ENCODE measurements around the gene NLGN3. TPM values are rescaled to one million over a fixed set of nuclear protein-coding genes. Genes with fewer than 3 reads are reported as not detected.

Gene NLGN3
- total RNA-seq, 1 experiment from 2014 or later = 0.65 TPM

- H2AFZ ChIP-seq = no peak overlapping the region
Measured at GRCh38 chrX:71216485-71216884, 71.8 kb downstream of the NLGN3 start.

GRCh38 chrX:71217298-71217697 lies 72.7 kb downstream of the NLGN3 start:
- TF ChIP-seq CTCF (conservative IDR thresholded peaks at IDR 0.05) (no peak), EZH2 (IDR thresholded peaks at IDR 0.05; ENCODE audit: low read depth) (no peak)
- H3K4me2 ChIP-seq = no peak overlapping the region
- H3F3A ChIP-seq (ENCODE audit: insufficient read depth, low read depth) = no peaks in the 10 kb centered on the region
- H3K9me2 ChIP-seq (ENCODE audit: insufficient read depth) = no peaks in the 10 kb centered on the region
- intact Hi-C loops (cut with micrococcal nuclease; ENCODE audit: unreplicated experiment) = no loop called here
- CTCF ChIA-PET = no interaction called here
- H2AFZ ChIP-seq = no peak overlapping the region
- no peak overlapping the region for H3K27ac ChIP-seq
- no peaks in the 10 kb centered on the region for H3K9me3 ChIP-seq (ENCODE audit: insufficient read depth, low read depth)
- no peaks in the 10 kb centered on the region for H3K79me2 ChIP-seq (ENCODE audit: low read depth)
- H3K4me3 ChIP-seq = no peak overlapping the region
- DNase-seq = no peak
- H4K20me1 ChIP-seq (ENCODE audit: insufficient read depth) = no peaks in the 10 kb centered on the region
- POLR2A ChIA-PET (ENCODE audit: unreplicated experiment) = no interaction called here
- no TSS peak for BruUV-seq (replicated peaks)
- peaks cover 7% of the 10 kb centered on the region for H3K4me1 ChIP-seq (replicated peaks; ENCODE audit: insufficient read depth)
- no peaks in the 10 kb centered on the region for H3K36me3 ChIP-seq (ENCODE audit: low read depth)
- H3K27me3 ChIP-seq (ENCODE audit: insufficient read depth, low read depth) = no peaks in the 10 kb centered on the region

More at GRCh38 chrX:71216485-71216884, 71.8 kb downstream of the NLGN3 start:
- H3K4me3 ChIP-seq = no peak overlapping the region
- H3K27me3 ChIP-seq (ENCODE audit: insufficient read depth, low read depth) = no peaks in the 10 kb centered on the region
- H3K9me3 ChIP-seq (ENCODE audit: insufficient read depth, low read depth) = no peaks in the 10 kb centered on the region
- ChIA-PET CTCF (no interaction called here), POLR2A (ENCODE audit: unreplicated experiment) (no interaction called here)
- H3K36me3 ChIP-seq (ENCODE audit: low read depth) = no peaks in the 10 kb centered on the region
- no peak overlapping the region for H3K4me2 ChIP-seq
- H4K20me1 ChIP-seq (ENCODE audit: insufficient read depth) = no peaks in the 10 kb centered on the region
- H3F3A ChIP-seq (ENCODE audit: insufficient read depth, low read depth) = no peaks in the 10 kb centered on the region
- no peaks in the 10 kb centered on the region for H3K9me2 ChIP-seq (ENCODE audit: insufficient read depth)
- intact Hi-C loops (cut with micrococcal nuclease; ENCODE audit: unreplicated experiment) = no loop called here
- H3K4me1 ChIP-seq (replicated peaks; ENCODE audit: insufficient read depth) = peaks cover 9% of the 10 kb centered on the region
- DNase-seq = no peak
- H3K27ac ChIP-seq = no peak overlapping the region
- no peak for TF ChIP-seq CTCF (conservative IDR thresholded peaks at IDR 0.05)
- no peak for TF ChIP-seq EZH2 (IDR thresholded peaks at IDR 0.05; ENCODE audit: low read depth)
- H3K79me2 ChIP-seq (ENCODE audit: low read depth) = no peaks in the 10 kb centered on the region
- BruUV-seq (replicated peaks) = no TSS peak

Other genes starting within 250 kb of the NLGN3 start
- not detected in 2 replicates for gene TEX11, start 236.1 kb upstream of the NLGN3 start, total RNA-seq (2021)
- gene SLC7A3, start 213.7 kb upstream of the NLGN3 start, total RNA-seq (2021) = not detected in 2 replicates
- gene SNX12, start 76.5 kb upstream of the NLGN3 start, total RNA-seq (2021) = 53.1 and 63.1 TPM in 2 replicates
- gene FOXO4, start 49.0 kb upstream of the NLGN3 start, total RNA-seq (2021) = 22.0 and 29.3 TPM in 2 replicates
- gene CXorf65, start 38.1 kb upstream of the NLGN3 start, total RNA-seq (2021) = not detected in 2 replicates
- gene IL2RG, start 33.3 kb upstream of the NLGN3 start, total RNA-seq (2021) = not detected in 2 replicates
- gene MED12, start 26.2 kb upstream of the NLGN3 start, total RNA-seq (2021) = 32.7 and 51.6 TPM in 2 replicates
- gene GJB1, start 78.4 kb downstream of the NLGN3 start, total RNA-seq (2021) = not detected in 2 replicates
- 45.3 and 45.7 TPM in 2 replicates for gene ZMYM3, start 109.3 kb downstream of the NLGN3 start, total RNA-seq (2021)
- gene NONO, start 138.8 kb downstream of the NLGN3 start, total RNA-seq (2021) = 499 and 551 TPM in 2 replicates
- 5.2 and 5.4 TPM in 2 replicates for gene ITGB1BP2, start 156.9 kb downstream of the NLGN3 start, total RNA-seq (2021)
- 45.9 and 49.6 TPM in 2 replicates for gene TAF1, start 221.5 kb downstream of the NLGN3 start, total RNA-seq (2021)